H1 (cell line): ENCODE data around the gene PRKN. TPM values are rescaled to one million over a fixed set of nuclear protein-coding genes. Genes with fewer than 3 reads are reported as not detected.

Experiments
- CBX5 ChIP-seq: fragments of 300-800, 300-1000 bp; sonication (generic); IDR thresholded peaks from 2 replicates; pipeline ENCODE4 v1.7.1; 2016; ENCODE audit warnings: antibody characterized with exemption, low read length, low read depth
- GTF2F1 ChIP-seq: IDR thresholded peaks from 2 replicates; pipeline ENCODE4 v1.6.1; 2012; ENCODE audit warnings: low read depth, low read length, improper control_type of control experiment, borderline replicate concordance
- TAF7 ChIP-seq: optimal IDR thresholded peaks from 2 replicates; pipeline ENCODE3; 2011; ENCODE audit warnings: low read depth, mild to moderate bottlenecking, inconsistent platforms, low read length, moderate library complexity, borderline replicate concordance
- polyA plus RNA-seq, 7 experiments: library from polyadenylated mRNA; depleted of rRNA in 3 of 7; stranded (reverse) in 5 of 7; unstranded in 2 of 7; fragments of >200 nt in 5 of 7; fragments of 200-250 nt in 2 of 7; gene quantifications; 1 replicate in 5 of 7; 2 replicates in 1 of 7; 4 replicates in 1 of 7; pipeline versions ENCODE4 v1.2.1 to v1.2.3, GENCODE V29; 2011 to 2013; ENCODE audit warnings: missing spikeins in 2 of 7, mixed read lengths in 2 of 7
- total RNA-seq: library from RNA; stranded (reverse); fragmentation: NEBNext Ultra II Directional; extraction: Animal tissue kit (Norgen Biotek cat#: 25700); gene quantifications from 2 replicates; pipeline ENCODE4 v1.2.1, GENCODE V29; 2021

PRKN gene
- total and polyA plus RNA-seq, 2 of the 8 experiments (the other 6 are each of a cell fraction or from before 2014, with no cell fraction given): 0.13 to 0.29 TPM

DNA sequence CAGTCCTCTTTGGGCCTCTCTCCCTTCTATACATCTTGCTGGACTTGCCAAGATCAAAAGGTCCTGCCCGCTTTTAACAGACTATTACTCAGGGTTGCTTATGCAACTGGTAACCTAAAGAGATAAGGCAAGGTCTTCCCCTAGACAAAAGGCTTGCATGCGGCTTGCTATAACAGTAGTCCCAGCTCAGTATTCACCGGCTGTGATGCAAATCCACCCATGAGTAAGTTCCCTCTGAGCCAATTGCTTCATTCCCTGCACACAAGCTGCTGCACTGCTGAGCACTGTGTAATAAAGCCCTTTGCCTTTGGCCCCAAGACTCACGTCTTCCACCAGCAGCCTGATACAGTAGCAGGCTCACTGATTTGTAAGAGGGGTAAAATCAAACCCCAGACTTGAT, 363.8 kb downstream of the PRKN start (continued):
- TF ChIP-seq GTF2F1 (no peak), CBX5 (no peak), TAF7 (no peak)
